ENCODE data around the gene GKN2. TPM values are rescaled to one million over a fixed set of nuclear protein-coding genes. Genes with fewer than 3 reads are reported as not detected.

Gene GKN2
- polyA plus RNA-seq, 1 of the 3 experiments (the other 2 are of a cell fraction): not detected

- 61% methylated on average over 4 of the region's 4 CpGs for WGBS (ENCODE audit: low lambda C conversion rate)
- Histone ChIP-seq H3K4me3 (ENCODE audit: low read depth in 2 of 2, low read length in 1 of 2) (no peak overlapping the region), H3K79me2 (ENCODE audit: insufficient read depth) (no peaks in the 10 kb centered on the region), H3K4me1 (ENCODE audit: control insufficient read depth in 1 of 2, insufficient read depth in 2 of 2, low read depth in 1 of 2, low read length in 1 of 2) (no peaks in the 10 kb centered on the region), H3F3A (replicated peaks; ENCODE audit: insufficient read depth) (no peaks in the 10 kb centered on the region), H4K20me1 (ENCODE audit: insufficient read depth) (no peaks in the 10 kb centered on the region), H3K27ac (ENCODE audit: low read depth in 2 of 2, low read length in 1 of 2) (no peak overlapping the region), H3K4me2 (no peak overlapping the region), H2AFZ (ENCODE audit: low read depth) (no peak overlapping the region), H3K9me2 (no peaks in the 10 kb centered on the region), H3K36me3 (replicated peaks in 1 of 2; ENCODE audit: control insufficient read depth in 1 of 2, insufficient read depth in 2 of 2, low read length in 1 of 2) (no peaks in the 10 kb centered on the region), H3K27me3 (ENCODE audit: insufficient read depth) (no peaks in the 10 kb centered on the region; the same call in 1 of the 2 replicates), H3K9me3 (no peaks in the 10 kb centered on the region), H3K9ac (no peak overlapping the region)
- no peak for DNase-seq
- TF ChIP-seq RXRA (IDR thresholded peaks at IDR 0.05; ENCODE audit: borderline replicate concordance, low read depth): no peak
- TF ChIP-seq NFIC (IDR thresholded peaks at IDR 0.05; ENCODE audit: borderline replicate concordance): no peak
- TF ChIP-seq USF1 (IDR thresholded peaks at IDR 0.05; ENCODE audit: borderline replicate concordance, low read depth): no peak
- TF ChIP-seq CHD2 (IDR thresholded peaks at IDR 0.05; ENCODE audit: low read length, partially characterized antibody): no peak
- TF ChIP-seq JUND (IDR thresholded peaks at IDR 0.05): no peak
- TF ChIP-seq, protein P1, sequence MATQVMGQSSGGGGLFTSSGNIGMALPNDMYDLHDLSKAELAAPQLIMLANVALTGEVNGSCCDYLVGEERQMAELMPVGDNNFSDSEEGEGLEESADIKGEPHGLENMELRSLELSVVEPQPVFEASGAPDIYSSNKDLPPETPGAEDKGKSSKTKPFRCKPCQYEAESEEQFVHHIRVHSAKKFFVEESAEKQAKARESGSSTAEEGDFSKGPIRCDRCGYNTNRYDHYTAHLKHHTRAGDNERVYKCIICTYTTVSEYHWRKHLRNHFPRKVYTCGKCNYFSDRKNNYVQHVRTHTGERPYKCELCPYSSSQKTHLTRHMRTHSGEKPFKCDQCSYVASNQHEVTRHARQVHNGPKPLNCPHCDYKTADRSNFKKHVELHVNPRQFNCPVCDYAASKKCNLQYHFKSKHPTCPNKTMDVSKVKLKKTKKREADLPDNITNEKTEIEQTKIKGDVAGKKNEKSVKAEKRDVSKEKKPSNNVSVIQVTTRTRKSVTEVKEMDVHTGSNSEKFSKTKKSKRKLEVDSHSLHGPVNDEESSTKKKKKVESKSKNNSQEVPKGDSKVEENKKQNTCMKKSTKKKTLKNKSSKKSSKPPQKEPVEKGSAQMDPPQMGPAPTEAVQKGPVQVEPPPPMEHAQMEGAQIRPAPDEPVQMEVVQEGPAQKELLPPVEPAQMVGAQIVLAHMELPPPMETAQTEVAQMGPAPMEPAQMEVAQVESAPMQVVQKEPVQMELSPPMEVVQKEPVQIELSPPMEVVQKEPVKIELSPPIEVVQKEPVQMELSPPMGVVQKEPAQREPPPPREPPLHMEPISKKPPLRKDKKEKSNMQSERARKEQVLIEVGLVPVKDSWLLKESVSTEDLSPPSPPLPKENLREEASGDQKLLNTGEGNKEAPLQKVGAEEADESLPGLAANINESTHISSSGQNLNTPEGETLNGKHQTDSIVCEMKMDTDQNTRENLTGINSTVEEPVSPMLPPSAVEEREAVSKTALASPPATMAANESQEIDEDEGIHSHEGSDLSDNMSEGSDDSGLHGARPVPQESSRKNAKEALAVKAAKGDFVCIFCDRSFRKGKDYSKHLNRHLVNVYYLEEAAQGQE (IDR thresholded peaks at IDR 0.05; ENCODE audit: low read depth, low read length): no peak
- TF ChIP-seq RFX5 (IDR thresholded peaks at IDR 0.05; ENCODE audit: low read length): no peak
- no peak for TF ChIP-seq FOXJ3 (CRISPR knock-in tag; IDR thresholded peaks at IDR 0.05)
- POLR2A ChIA-PET: interaction anchor here (0.6 kb wide), 1 partner anchor 8 kb away, joined by 3 read pairs; no protein-coding TSS in a partner anchor
- CTCF ChIA-PET: interaction anchor here (0.7 to 12.4 kb wide), 11 partner anchors 9 to 485 kb away, joined by 3 to 245 read pairs (median 52); partner anchors contain the start of genes APLF and FBXO48
Observed at GRCh38 chr2:68926796-68927195, 25.9 kb downstream of the GKN2 start.

GRCh38 chr2:68925295-68925896 lies 27.3 kb downstream of the GKN2 start:
- Histone ChIP-seq H2AFZ (ENCODE audit: low read depth) (no peak overlapping the region), H3K4me2 (no peak overlapping the region), H3F3A (replicated peaks; ENCODE audit: insufficient read depth) (no peaks in the 10 kb centered on the region), H3K9me2 (no peaks in the 10 kb centered on the region), H3K79me2 (ENCODE audit: insufficient read depth) (no peaks in the 10 kb centered on the region), H3K4me1 (ENCODE audit: control insufficient read depth in 1 of 2, insufficient read depth in 2 of 2, low read depth in 1 of 2, low read length in 1 of 2) (no peaks in the 10 kb centered on the region), H3K27me3 (ENCODE audit: insufficient read depth) (no peaks in the 10 kb centered on the region; the same call in 1 of the 2 replicates), H3K36me3 (replicated peaks in 1 of 2; ENCODE audit: control insufficient read depth in 1 of 2, insufficient read depth in 2 of 2, low read length in 1 of 2) (no peaks in the 10 kb centered on the region), H3K9me3 (no peaks in the 10 kb centered on the region), H3K27ac (ENCODE audit: low read depth in 2 of 2, low read length in 1 of 2) (no peak overlapping the region), H3K4me3 (ENCODE audit: low read depth in 2 of 2, low read length in 1 of 2) (no peak overlapping the region; a peak in 1 of 4 replicates), H4K20me1 (ENCODE audit: insufficient read depth) (no peaks in the 10 kb centered on the region), H3K9ac (no peak overlapping the region)
- ChIA-PET POLR2A (no interaction called here), CTCF (interaction anchor here (0.5 to 12.4 kb wide), 91 partner anchors 10 to 510 kb away, joined by 3 to 245 read pairs (median 4); partner anchors contain the start of genes APLF, ARHGAP25, FBXO48 and GKN2)
- WGBS (ENCODE audit: low lambda C conversion rate): 43% methylated on average over 9 of the region's 9 CpGs
- peak; percentile 55 for DNase-seq
- peak; percentile 94 for TF ChIP-seq RAD21 (IDR thresholded peaks at IDR 0.05; ENCODE audit: low read length)
- TF ChIP-seq, protein P2, sequence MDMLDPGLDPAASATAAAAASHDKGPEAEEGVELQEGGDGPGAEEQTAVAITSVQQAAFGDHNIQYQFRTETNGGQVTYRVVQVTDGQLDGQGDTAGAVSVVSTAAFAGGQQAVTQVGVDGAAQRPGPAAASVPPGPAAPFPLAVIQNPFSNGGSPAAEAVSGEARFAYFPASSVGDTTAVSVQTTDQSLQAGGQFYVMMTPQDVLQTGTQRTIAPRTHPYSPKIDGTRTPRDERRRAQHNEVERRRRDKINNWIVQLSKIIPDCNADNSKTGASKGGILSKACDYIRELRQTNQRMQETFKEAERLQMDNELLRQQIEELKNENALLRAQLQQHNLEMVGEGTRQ (IDR thresholded peaks at IDR 0.05; ENCODE audit: borderline replicate concordance, low read depth, low read length): no peak
- TF ChIP-seq, protein P3, sequence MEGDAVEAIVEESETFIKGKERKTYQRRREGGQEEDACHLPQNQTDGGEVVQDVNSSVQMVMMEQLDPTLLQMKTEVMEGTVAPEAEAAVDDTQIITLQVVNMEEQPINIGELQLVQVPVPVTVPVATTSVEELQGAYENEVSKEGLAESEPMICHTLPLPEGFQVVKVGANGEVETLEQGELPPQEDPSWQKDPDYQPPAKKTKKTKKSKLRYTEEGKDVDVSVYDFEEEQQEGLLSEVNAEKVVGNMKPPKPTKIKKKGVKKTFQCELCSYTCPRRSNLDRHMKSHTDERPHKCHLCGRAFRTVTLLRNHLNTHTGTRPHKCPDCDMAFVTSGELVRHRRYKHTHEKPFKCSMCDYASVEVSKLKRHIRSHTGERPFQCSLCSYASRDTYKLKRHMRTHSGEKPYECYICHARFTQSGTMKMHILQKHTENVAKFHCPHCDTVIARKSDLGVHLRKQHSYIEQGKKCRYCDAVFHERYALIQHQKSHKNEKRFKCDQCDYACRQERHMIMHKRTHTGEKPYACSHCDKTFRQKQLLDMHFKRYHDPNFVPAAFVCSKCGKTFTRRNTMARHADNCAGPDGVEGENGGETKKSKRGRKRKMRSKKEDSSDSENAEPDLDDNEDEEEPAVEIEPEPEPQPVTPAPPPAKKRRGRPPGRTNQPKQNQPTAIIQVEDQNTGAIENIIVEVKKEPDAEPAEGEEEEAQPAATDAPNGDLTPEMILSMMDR (IDR thresholded peaks at IDR 0.05): peak; percentile 89
- peak; percentile 88 for TF ChIP-seq SMC3 (IDR thresholded peaks at IDR 0.05; ENCODE audit: low read depth, low read length)
